Amygdala (tissue), 56 donors: ENCODE measurements around the gene CENPB.

ENCODE experiments used
- DNase-seq, 56 donors: peaks; one replicate each; lab custom pipeline; 2025; lab: John Stamatoyannopoulos, UW

Gene CENPB

GRCh38 chr20:3775457-3776108 lies 11.0 kb downstream of the CENPB start:
- no peak for DNase-seq

DNA sequence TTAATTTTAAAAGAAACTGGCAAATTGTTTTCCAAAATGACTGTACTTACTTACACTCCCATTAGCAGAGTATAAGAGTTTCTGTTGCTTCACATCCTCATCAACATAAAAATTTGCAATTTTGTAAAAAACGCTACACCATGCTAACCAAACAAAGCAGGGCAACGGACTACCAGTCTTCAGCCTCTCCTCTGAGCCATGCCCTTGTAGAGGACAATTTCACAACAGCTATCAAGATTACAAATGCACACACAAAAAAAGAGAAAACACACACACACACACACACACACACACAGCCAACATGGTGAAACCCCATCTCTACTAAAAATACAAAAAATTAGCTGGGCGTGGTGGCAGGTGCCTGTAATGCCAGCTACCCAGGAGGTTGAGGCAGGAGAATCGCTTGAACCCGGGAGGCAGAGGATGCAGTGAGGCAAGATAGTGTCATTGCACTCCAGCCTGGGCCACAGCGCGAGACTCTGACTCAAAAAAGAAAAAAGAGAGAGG lies 14.9 kb downstream of the CENPB start:
- DNase-seq: no peak

GRCh38 chr20:3768342-3769130 lies 18.0 kb downstream of the CENPB start:
- DNase-seq: peak in 46 of 56 donors; percentile 29 to 84 (median 70)

DNA sequence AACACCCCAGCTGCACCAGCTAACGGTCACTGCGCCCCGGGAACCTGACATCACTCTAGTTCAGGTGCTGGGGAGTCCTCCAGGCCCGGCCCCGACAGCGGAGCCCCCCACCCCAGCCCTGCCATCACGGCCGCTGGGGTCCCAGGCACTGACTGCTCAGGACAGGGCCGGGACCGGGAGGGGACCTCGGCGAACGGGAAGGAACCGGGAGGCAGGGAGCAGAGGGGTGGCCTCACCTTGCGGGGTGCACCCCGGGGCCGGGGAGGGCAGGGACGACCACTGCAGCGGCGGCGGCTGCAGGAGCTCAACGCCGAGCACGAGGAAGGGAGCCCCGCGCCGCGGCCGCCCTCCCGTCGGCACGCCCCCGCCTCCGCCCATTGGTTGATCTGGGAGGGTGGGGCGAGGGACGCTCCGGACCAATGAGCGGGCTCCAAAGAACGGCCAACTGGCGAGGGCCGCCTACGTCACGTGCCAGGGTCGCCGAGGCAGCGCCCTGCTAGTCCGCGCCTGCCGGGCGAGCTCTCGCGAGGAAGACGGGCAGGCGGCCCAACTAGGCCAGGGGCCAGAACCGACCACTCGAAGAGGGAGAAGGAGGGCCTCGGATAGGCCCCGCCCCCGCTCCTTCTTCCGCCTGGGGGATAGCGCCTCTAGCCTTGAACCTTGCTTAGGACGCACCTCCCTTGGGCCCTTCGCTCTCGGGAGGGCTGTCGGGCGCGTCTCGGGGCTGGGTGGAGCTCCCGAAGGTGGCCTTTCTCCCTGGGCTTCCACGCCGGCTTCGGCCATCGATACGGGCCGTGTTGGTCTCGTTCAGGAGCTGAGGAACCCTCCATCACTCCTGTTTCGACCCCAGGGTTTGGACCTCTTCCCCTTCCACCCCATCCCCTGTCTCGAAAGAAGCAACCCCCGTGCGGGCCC lies 18.9 kb downstream of the CENPB start, which contains the start of gene ADISSP:
ADISSP (minus strand) TSS at position 327 of the 915 bp plus-strand sequence. CDS start 7,653 bp downstream, outside the sequence.
- DNase-seq: peak; percentile 64 to 100 (median 97)

DNA sequence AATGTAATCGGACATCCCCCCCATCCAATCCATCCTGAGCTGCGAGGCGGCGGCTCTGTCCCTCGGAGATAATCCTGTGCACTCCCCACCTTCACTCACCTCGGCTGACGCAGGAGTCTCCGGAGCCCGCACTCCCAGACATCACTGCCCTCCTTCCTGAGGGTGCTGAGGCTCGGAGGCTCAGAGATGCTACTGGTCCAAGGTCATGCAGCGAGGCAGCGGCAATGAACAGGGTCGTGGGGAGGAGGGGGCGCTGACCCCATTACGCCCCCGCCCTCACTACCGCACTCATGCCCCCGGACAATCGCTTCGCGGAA lies 19.5 kb downstream of the CENPB start:
- DNase-seq: no peak

- no peak for DNase-seq
These were observed 20.0 kb downstream of the CENPB start for GRCh38 chr20:3766422-3767109.

- DNase-seq: peak in 1 of 56 donors; percentile 27
These were observed 21.2 kb downstream of the CENPB start for GRCh38 chr20:3765171-3765882.

DNA sequence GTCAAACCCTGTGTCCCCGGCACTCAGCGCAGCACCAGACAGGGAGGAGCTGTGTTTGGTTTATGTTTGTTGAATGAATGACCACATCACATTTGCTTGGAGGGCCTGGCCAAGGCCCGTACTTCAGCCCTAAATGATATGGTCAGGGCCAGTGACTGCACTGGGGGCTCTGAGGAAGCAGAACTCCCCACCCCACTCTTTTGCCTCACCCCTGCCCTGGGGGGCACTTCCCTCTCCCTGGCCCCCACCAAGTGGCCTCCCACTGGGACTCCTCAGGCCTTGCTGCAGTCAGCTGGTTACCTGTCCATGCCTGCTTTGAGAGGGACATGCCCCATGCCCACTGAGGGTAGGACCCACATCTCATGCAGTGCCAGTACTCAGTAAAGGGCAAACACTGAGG lies 21.9 kb downstream of the CENPB start:
- no peak for DNase-seq

DNA sequence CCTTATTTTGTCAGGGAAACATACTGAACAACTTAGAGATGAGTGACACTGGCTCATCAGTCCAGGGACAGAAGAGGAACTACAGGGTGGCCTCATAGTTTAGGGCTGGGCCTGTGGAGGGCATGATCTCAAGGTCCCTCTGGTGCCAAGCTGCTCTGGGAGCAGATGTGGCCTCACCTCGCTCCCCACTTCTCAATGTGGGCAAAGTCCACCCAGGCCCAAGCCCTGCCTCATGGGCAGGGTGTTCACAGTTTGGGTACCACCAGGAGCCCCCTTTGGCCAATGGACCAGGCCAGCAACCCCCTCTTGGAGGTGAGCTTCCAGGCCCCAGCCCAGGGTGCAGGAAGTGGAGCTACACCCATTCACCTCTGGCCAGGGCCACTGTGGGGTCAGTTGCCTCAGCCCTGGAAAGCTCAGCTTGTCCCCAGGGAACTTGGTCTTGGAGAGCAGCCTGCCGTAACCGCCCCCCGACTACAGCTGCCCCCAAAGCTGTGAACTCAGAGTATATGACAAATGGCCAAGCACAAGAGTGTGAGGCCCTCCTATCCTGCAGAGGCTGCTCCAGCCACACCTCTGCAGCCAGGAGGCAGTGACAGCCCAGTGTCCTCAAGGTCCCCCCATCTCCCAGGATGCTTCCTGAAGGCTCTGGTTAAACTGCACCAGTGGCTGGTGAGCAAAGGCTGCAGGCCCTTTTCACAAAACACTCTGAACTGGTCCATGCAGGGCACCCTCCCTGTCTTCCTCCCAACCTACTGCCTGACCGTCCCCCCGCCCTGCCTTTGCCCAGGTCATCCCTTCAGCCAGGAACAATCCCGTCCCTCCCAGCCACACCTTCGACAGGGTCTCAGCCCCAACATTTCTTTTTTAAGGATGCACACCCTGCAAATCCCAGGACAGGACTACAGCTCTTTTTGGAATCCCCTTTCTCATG lies 22.6 kb downstream of the CENPB start:
- no peak for DNase-seq

DNA sequence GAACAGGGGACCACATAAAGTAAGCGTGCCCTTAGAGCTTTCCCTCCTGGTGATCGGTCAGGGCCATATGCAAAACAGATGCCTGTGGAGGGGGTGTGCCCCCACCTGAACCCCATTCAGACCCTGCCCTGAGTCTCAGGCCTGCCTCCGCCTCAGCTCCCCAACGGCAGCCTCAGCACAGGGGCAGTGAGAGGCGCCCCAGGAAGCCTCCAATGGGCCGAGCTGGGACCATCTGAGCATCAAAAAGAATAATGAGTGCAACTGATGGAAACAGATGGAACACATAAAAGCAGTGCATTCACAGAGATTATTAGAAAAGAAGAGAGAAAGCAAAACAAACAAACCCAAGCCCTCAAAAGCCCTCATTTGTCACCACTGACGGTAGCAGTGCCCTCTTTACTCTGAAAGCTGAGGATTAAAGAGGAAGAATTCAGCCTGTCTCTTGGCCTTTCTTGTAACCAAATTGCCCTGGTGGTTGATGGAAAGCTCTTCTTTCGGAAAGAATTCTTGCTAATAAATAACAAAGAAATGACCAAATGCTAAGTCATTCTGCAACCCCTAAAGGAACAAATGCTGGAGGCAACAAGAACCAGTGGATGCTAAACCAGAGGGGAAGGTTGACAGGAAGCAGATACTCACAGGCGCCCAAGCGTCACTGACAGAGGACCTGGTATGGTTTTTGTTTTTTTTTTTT lies 25.7 kb downstream of the CENPB start:
- no peak for DNase-seq

DNA sequence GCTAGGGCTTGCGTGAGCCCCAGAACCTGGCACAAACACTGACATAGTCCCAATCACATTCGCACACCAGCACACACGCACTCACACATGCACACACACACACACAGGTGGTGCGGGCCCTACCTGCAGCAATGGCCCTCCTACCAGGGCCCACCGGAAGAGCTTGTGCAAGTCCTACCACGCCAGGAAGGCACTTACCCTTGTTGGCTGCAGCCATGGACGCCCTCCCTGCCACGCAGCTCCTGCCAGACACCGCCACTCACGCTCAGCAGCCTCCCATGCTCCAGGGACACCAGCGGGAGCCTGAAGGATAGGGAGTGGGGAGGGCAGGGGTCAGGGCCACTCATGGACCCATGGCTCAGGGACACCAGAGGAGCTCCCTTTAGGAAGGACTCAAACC lies 26.7 kb downstream of the CENPB start:
- no peak for DNase-seq

DNA sequence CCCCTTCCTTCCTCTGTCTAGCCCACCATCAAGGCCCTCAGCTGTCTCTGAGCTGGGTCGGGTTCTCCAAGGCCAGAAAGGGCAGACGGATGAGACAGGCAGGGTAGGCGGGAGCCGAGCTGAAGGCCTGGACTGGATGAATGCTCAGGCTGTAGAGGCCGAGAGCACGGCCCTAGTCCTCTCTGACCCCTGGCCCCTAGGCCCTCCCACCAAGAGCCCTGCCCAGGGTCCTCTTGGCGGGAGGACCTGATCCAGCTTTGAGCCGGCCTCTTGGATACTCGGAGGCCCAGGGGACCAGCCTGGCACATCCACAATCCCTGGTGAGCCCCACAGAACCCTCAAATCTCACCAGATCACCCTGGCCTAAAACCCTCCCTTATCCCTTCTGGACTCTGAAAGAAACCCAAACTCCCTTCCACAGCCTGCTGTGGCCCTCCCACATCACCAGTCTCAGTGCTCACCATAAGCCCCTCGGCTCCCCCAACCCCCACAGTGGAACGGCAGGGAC lies 27.2 kb downstream of the CENPB start:
- no peak for DNase-seq

DNA sequence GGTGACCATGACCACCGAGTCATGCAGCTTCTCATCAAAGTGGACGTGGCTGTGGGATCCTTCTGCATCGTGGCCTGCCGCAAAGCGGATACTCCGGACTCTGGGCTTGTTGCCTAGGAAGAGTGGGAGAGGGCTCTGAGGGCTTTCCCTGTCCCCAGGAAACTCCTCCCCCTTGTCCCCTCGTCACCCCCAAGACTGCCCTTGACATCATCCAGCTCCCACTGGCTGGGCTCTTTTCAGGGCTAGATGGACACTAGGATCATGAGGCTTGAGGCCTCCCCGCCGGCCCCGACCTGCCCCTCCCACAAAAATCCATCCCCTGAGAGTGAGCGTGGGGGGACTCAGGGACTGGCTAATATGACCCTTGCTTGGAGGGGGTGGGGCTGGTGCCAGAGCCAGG lies 28.0 kb downstream of the CENPB start:
- DNase-seq: no peak

DNA sequence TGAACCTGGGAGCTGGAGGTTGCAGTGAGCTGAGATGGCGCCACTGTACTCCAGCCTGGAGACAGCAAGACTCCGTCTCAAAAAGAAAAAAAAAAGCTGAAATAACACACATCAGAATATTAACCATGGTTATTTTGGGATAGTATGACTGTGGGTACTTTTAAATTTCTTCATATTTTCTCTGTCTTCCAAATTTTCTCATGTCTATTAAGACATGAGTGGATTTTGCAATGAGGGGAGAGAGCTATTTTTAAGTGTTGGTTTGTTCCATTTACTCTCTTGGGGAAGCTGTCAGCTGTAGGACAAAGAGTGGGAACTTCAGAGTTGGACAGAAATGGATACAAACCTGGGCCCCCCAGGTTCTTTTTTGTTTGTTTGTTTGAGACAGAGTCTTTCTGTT lies 29.3 kb downstream of the CENPB start:
- no peak for DNase-seq

DNA sequence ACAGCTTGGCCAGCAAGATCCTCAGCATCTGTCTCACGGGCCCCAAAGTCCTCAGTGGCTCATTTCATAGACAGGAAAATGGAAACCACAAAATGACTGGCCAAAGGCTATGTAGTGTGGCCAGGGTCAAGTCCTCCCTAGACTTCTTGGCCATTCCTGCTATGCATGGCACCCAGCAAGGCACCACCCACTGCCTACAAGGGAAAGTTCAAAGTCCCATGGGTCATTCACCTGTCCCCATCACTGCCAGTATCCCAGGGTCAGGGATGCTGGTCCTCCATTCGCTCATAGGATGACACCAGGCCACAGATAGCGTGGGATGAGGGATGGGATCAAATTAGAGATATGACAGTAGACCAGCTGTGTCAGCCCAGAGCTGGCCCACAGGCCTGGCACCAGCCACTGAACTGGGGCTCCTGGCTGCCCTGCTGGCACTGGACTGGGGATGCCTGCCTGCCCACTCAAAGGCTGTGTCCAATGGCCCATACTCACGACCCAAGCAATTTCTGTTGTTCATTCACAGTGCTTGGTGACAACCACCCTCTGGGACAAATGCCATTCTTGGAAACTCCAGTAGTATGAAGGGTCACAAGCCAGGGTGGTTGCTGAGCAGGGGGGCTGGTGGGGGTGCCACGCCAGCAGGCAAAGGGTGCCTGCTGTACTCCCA lies 30.6 kb downstream of the CENPB start:
- DNase-seq: peak in 4 of 56 donors; percentile 16 to 39 (median 26)

GRCh38 chr20:3755269-3755668 lies 31.3 kb downstream of the CENPB start:
- DNase-seq: no peak

DNA sequence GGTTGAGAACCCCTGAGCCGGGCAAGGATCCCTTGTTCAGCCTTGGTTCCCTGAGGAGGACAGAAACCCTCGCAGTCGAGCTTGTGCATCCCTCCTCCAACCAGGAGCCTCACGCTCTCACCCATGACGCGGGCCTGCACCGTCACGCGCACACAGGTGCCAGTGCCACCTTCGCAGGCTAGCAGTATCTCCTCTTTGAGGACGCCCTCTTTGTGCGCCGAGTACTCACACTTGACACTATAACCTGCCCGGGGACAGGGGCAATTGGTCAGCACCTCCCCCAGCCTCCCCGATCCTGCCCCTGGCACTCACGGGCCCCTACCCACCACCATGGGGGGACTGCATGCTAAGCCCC lies 32.3 kb downstream of the CENPB start:
- DNase-seq: no peak
